ENCODE results near the gene PGBD5.

The PGBD5 gene

GRCh38 chr1:230277201-230278025, 148.7 kb downstream of the PGBD5 start:
- no peak for DNase-seq

GRCh38 chr1:230276401-230276800, 149.7 kb downstream of the PGBD5 start:
- DNase-seq, result no peak

- DNase-seq, result no peak
Measured at GRCh38 chr1:230274254-230274653, 151.9 kb downstream of the PGBD5 start.

GRCh38 chr1:230273141-230273710, 152.9 kb downstream of the PGBD5 start:
- DNase-seq, result no peak

GRCh38 chr1:230272557-230272956, 153.6 kb downstream of the PGBD5 start:
- no peak for DNase-seq

GRCh38 chr1:230271300-230272035, 154.7 kb downstream of the PGBD5 start:
- no peak for DNase-seq

- no peak for DNase-seq
Measured at GRCh38 chr1:230270559-230271281, 155.4 kb downstream of the PGBD5 start.

- DNase-seq, result no peak
Measured at GRCh38 chr1:230270185-230270558, 156.0 kb downstream of the PGBD5 start.

GRCh38 chr1:230268371-230269170, 157.6 kb downstream of the PGBD5 start:
- DNase-seq, result peak; percentile 94

GRCh38 chr1:230267338-230268065, 158.6 kb downstream of the PGBD5 start:
- peak; percentile 83 for DNase-seq

GRCh38 chr1:230266456-230266855, 159.7 kb downstream of the PGBD5 start:
- no peak for DNase-seq

GRCh38 chr1:230265200-230266115, 160.7 kb downstream of the PGBD5 start:
- no peak for DNase-seq

All from DMS53 (cell line).